Measurements from ENCODE around the gene POP4. TPM values are rescaled to one million over a fixed set of nuclear protein-coding genes. Genes with fewer than 3 reads are reported as not detected.

The POP4 gene
- total and polyA plus RNA-seq, 2 donors (not counting 3 experiments of a cell fraction or from before 2014, with no cell fraction given) = 56.2 to 64.4 TPM

GRCh38 chr19:29645911-29646310, 39.8 kb downstream of the POP4 start:
- Histone ChIP-seq H3K9me1 (replicated peaks; ENCODE audit: control insufficient read depth, extremely low read depth, insufficient read depth, low read length) (no peaks in the 10 kb centered on the region), H3K27me3 (ENCODE audit: control insufficient read depth in 2 of 2, insufficient read depth in 2 of 2, low read length in 2 of 2) (peaks cover 0 to 3% of the 10 kb centered on the region in 2 experiments), H3K4me3 (replicated peaks in 1 of 3; ENCODE audit: insufficient read depth in 1 of 3, low read depth in 1 of 3, low read length in 3 of 3) (no peak overlapping the region), H3K27ac (ENCODE audit: insufficient read depth, low read depth, low read length) (no peak overlapping the region), H3K9me3 (replicated peaks; ENCODE audit: control insufficient read depth, insufficient read depth, low read length) (no peaks in the 10 kb centered on the region), H4K20me1 (replicated peaks; ENCODE audit: control insufficient read depth, extremely low read depth, insufficient read depth, low read length) (no peaks in the 10 kb centered on the region), H3K36me3 (ENCODE audit: control insufficient read depth in 2 of 2, extremely low read depth in 1 of 2, insufficient read depth in 2 of 2, low read length in 2 of 2) (no peaks in the 10 kb centered on the region), H3K4me2 (ENCODE audit: insufficient read depth, low read length) (no peak overlapping the region), H3K79me2 (ENCODE audit: control insufficient read depth, insufficient read depth, low read length) (no peaks in the 10 kb centered on the region), H2AFZ (ENCODE audit: low read depth, low read length) (no peak overlapping the region), H3K9ac (replicated peaks; ENCODE audit: extremely low read depth, insufficient read depth, low read length) (no peak overlapping the region), H3K4me1 (ENCODE audit: control insufficient read depth, extremely low read depth, insufficient read depth, low read length) (no peaks in the 10 kb centered on the region)
- dilution Hi-C loops (cut with MboI; ENCODE audit: extremely low pct_ligation_motif_present, low sequenced_read_pairs) (no loop called here), intact Hi-C loops (cut with micrococcal nuclease) (no loop called here)
- ChIA-PET CTCF (interaction anchor here (1.3 to 1.4 kb wide), 3 partner anchors 19 to 71 kb away, joined by 3 to 4 read pairs (median 3); partner anchors contain the start of gene PLEKHF1), POLR2A (no interaction called here)
- FAIRE-seq (no peak), DNase-seq (ENCODE audit: low read depth, low spot score) (no peak)
- TF ChIP-seq FOS (IDR thresholded peaks at IDR 0.05; ENCODE audit: borderline replicate concordance, insufficient read depth, low read length) (no peak), MYC (IDR thresholded peaks at IDR 0.05; ENCODE audit: low read depth, low read length) (no peak), CTCF (IDR thresholded peaks at IDR 0.05; ENCODE audit: extremely low read depth in 1 of 2, insufficient read depth in 1 of 2, low read depth in 1 of 2, low read length in 2 of 2) (no peak), MAX (IDR thresholded peaks at IDR 0.05; ENCODE audit: insufficient read depth, insufficient read length) (no peak), POLR2AphosphoS5 (IDR thresholded peaks at IDR 0.05; ENCODE audit: insufficient read depth, low read depth, low read length) (no peak), GATA2 (IDR thresholded peaks at IDR 0.05; ENCODE audit: insufficient read depth, insufficient read length, low read depth, low read length) (no peak), POLR2A (IDR thresholded peaks at IDR 0.05; ENCODE audit: low read depth, low read length) (no peak), EZH2 (IDR thresholded peaks at IDR 0.05; ENCODE audit: borderline replicate concordance, low read depth, low read length, severe bottlenecking) (no peak), JUN (IDR thresholded peaks at IDR 0.05; ENCODE audit: borderline replicate concordance, insufficient read depth, insufficient read length, low read depth) (no peak)
- no TSS peak for BruUV-seq (replicated peaks)
